ENCODE data around the gene MBD5. TPM values are rescaled to one million over a fixed set of nuclear protein-coding genes. Genes with fewer than 3 reads are reported as not detected.

MBD5 gene
- total RNA-seq, 1 experiment from 2014 or later, result 33.7 TPM

GRCh38 chr2:148020111-148021058, 506 bp upstream of the MBD5 start, which contains the start of gene ORC4 (continued):
- 0 out of 2 replicates have a peak, but pooled peaks have one; percentile 85 for TF ChIP-seq FOXP1 (CRISPR knock-in tag; IDR thresholded peaks at IDR 0.05; ENCODE audit: borderline replicate concordance)
- TF ChIP-seq, protein P1, sequence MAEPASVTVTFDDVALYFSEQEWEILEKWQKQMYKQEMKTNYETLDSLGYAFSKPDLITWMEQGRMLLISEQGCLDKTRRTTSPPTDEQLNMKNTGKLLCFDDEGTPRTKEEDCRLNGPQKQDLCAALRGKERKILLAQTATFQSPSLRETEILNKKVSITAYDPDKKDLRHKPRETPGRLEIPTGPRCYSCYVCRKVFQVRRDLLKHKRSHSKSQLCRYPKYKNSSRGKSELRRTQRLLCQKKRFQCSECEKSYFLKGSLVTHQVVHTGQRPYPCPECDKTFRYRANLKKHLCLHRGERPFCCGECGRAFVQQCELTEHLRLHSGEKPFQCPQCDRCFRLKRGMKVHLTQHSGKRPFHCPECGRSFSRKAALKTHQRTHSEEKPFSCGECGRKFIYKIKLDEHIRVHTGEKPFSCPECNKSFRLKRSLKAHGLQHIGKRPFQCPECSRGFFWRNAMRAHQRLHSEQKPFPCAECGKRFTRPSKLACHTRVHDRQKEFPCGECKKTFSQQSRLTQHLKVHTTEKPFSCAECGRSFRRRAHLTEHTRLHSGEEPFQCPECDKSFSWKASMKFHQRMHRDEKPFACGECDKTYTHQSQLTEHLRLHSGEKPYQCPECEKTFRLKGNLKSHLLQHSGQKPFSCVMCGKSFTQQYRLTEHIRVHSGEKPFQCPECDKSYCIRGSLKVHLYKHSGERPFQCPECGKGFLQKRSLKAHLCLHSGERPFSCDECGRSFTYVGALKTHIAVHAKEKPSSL (CRISPR knock-in tag; conservative IDR thresholded peaks at IDR 0.05), result no peak
- peak; percentile 78 for TF ChIP-seq GABPB1 (CRISPR knock-in tag; IDR thresholded peaks at IDR 0.05)
- peak; percentile 63; the same call in 1 of the 2 replicates for TF ChIP-seq AFF4 (CRISPR knock-in tag; IDR thresholded peaks at IDR 0.05; ENCODE audit: borderline replicate concordance)
- no peak for TF ChIP-seq ESRRA (CRISPR knock-in tag; IDR thresholded peaks at IDR 0.05; ENCODE audit: borderline replicate concordance)
- TF ChIP-seq ERG (CRISPR knock-in tag; IDR thresholded peaks at IDR 0.05), result no peak
- TF ChIP-seq TEAD1 (CRISPR knock-in tag; IDR thresholded peaks at IDR 0.05), result 0 out of 2 replicates have a peak, but pooled peaks have one; percentile 48
- TF ChIP-seq FOXK1 (CRISPR knock-in tag; IDR thresholded peaks at IDR 0.05), result peak; percentile 90; the same call in 1 of the 2 replicates
- TF ChIP-seq USF1 (CRISPR knock-in tag; IDR thresholded peaks at IDR 0.05), result peak; percentile 90
- TF ChIP-seq CBFB (CRISPR knock-in tag; IDR thresholded peaks at IDR 0.05; ENCODE audit: low read depth), result peak; percentile 36; the same call in 1 of the 2 replicates
- TF ChIP-seq ETV6 (CRISPR knock-in tag; IDR thresholded peaks at IDR 0.05), result peak; percentile 65
- no peak for TF ChIP-seq NFATC4 (CRISPR knock-in tag; IDR thresholded peaks at IDR 0.05)
- TF ChIP-seq NFYB (CRISPR knock-in tag; conservative IDR thresholded peaks at IDR 0.05; ENCODE audit: low read depth), result no peak; the same call in 1 of the 2 replicates
- peak; percentile 93; the same call in 1 of the 2 replicates for TF ChIP-seq ZNF281 (CRISPR knock-in tag; IDR thresholded peaks at IDR 0.05)
- TF ChIP-seq SMAD3 (CRISPR knock-in tag; IDR thresholded peaks at IDR 0.05; ENCODE audit: borderline replicate concordance), result no peak
- no peak for TF ChIP-seq RELA (CRISPR knock-in tag; IDR thresholded peaks at IDR 0.05; ENCODE audit: borderline replicate concordance)
- TF ChIP-seq CREB1 (CRISPR knock-in tag; IDR thresholded peaks at IDR 0.05), result 0 out of 2 replicates have a peak, but pooled peaks have one; percentile 16
- TF ChIP-seq ZNF532 (CRISPR knock-in tag; IDR thresholded peaks at IDR 0.05; ENCODE audit: borderline replicate concordance), result no peak
- peak; percentile 88; the same call in 1 of the 2 replicates for TF ChIP-seq NFE2L1 (CRISPR knock-in tag; IDR thresholded peaks at IDR 0.05)
- TF ChIP-seq, protein P2, sequence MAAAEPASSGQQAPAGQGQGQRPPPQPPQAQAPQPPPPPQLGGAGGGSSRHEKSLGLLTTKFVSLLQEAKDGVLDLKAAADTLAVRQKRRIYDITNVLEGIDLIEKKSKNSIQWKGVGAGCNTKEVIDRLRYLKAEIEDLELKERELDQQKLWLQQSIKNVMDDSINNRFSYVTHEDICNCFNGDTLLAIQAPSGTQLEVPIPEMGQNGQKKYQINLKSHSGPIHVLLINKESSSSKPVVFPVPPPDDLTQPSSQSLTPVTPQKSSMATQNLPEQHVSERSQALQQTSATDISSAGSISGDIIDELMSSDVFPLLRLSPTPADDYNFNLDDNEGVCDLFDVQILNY (CRISPR knock-in tag; IDR thresholded peaks at IDR 0.05), result no peak
